Nucleus accumbens (tissue), 56 donors: ENCODE data around the gene C6orf15.

Experiments used
- DNase-seq, 56 donors: peaks; one replicate each; lab custom pipeline; 2025; lab: John Stamatoyannopoulos, UW

The C6orf15 gene

DNA sequence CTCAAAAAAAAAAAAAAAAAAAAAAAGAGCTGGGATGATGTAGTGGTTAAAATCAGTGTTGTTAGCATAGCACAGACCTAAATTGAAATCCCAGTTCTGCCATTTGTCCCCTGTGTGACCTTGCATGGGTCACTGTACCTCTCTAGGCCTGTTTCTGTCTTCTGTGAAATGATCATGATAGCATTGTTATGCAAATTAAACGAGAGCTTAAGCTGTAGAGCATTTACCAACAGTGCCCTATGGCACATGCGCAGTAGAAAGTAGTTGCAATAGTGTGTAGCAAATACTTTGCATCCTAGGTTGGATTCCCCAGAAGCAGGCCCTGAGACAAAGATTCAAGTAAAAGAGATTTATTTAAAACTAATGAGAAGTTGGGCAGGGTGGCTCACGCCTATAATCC, 19.2 kb upstream of the C6orf15 start:
- no peak for DNase-seq

DNA sequence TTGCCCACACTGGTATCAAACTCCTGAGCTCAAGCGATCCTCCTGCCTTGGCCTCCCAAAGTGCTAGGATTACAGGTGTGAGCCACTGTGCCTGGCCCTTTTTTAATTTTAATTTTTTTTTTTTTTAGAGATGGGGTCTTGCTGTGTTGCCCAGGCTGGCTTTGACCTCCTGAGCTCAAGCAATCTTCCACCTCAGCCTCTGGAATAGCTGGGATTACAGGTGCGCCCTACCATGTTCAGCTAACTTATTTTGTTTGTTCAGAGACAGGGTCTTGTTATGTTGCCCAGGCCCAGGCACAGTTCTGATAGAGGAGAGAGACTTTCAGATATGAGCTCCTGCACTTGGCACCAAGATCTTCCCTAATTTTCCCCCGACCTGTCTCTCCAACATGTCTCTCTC, 18.4 kb upstream of the C6orf15 start:
- no peak for DNase-seq

DNA sequence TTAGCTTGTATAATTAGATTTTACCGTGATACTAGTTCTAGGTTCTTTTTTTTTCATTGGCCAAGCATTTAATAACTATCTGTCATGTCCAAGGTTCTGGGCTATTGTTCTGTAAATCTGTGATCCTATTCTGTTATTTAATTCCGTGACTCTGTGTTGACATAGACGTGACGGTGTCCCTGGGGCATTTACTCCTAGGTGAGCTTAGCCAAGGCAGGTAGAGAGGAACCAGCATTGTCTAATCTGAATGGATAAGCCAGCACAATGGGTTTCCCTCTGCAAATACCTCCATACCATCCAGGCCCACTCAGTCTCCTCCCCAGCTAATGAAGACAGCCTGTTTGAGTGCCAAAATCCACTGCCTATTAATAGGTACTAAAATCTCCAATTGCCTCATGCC, 16.8 kb upstream of the C6orf15 start:
- no peak for DNase-seq

DNA sequence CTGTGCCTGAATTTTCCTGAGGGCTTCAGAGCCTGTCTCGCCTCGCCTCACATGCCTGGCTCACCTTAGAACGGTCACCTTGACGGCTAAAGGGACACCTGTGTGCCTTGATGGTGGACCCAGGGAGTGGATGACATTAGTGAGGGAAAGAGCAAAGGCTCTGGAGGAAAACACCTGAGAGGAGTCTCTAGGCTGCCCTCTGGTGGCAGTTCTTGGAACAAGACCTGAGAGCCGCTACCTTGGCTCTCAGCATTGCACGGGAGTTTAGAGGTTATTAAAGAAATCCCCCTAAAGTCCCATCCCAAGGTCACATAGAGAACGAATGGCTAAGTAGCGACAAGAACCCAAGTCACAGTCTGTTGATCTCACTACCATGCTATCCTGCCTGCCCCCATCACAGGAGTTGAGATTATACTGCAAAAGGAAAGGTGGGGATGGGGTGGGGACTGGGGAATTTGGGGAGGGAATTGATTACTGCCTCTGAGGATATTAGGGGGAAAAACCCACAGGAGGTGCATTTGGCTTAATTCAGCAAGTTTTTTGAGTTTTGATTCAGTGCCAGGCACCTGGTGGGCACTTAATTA, 15.8 kb upstream of the C6orf15 start:
- peak in 37 of 56 donors; percentile 2 to 81 (median 12) for DNase-seq

DNA sequence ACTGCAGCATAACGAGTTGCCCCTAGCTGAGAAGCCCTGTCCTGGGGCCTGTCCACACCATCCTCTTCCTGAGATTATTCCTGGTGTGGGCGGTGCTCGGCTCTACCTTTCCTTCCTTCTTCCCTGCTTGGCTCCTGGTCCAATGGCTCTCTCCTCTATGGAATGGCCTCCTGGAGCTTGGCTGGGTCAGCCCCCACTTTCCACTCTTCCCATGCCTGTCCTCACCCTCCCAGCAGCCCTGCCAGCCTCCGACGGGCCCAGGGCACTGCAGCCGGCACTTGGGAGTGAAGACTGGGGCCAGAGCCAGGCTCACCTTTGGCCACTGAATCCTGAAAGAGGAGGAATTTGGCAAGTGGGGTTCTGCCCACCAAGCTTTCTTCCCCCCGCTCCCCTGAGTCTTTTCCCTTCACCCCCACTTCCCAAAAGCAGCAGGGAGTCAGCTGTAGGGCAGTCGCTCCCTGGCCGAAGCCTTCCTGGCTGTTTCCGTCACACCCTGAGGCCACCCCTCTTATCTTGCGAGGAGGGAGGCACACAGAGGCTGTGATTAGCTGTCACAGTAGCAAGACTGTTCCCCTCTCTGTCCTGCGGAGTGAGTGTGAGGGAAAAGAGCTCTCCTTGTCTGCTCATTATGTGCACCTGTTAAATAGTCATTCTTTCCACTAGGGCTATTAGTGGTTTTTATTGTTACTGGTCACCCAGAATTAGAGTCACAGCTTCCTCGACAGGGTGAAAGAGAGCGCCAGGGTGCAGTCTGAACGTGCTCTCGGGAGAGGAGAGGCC, 14.2 kb upstream of the C6orf15 start:
- no peak for DNase-seq

DNA sequence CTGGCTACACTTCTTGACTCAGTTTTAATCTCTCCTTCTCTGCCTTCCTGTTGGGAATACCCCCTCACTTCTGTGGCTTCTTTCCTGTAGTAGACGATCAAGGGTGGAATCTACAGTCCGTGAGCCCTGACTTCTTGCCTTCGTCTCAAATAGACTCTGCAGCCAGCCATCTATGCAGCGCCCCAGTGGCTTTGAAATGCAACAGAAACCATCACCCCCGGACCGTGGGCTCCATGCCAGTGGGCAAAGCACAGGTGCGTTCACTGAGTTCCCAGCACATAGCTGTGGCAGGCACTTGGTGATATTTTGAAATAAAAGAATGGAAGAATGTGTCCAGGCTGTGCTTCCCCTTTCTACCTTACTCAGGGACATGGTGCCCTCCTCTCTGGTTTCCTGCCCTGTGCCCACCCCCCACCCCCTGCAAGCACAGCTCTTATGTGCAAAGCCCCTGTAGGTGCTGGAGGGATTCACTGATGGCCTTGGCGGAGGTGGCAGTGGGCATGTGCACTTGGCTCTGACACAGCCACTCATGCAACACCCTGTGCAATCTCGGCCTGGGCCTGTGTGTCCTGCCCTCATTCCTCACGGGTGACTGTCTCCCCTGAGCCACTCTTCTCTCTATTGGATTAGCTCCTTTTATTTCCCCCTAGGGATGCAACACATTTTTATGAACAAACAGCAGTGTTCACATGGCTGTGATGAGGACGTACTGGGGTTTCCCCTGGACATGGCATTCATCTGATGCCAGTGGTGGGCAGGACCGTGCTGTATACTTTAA, 13.4 kb upstream of the C6orf15 start:
- DNase-seq: no peak

DNA sequence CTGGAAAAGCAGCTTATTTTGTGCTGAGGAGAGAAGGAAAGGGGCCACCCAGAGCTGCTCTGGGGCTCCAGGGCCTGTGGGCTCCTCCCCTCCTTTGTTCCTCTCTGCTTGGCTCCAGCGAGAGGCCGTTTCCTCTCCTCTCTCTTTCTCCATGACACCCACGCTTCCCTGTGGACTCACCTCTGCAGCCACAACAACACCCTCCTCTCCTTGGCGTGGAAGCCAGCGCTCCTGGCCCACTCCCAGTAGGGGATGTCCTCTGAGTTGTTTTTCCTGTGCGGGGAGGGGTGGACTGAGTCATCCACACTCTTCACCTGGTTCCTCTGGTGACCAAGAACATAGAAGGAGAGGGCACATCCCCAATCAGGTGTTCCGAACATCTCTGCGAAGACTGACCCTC, 12.8 kb upstream of the C6orf15 start:
- DNase-seq: no peak

DNA sequence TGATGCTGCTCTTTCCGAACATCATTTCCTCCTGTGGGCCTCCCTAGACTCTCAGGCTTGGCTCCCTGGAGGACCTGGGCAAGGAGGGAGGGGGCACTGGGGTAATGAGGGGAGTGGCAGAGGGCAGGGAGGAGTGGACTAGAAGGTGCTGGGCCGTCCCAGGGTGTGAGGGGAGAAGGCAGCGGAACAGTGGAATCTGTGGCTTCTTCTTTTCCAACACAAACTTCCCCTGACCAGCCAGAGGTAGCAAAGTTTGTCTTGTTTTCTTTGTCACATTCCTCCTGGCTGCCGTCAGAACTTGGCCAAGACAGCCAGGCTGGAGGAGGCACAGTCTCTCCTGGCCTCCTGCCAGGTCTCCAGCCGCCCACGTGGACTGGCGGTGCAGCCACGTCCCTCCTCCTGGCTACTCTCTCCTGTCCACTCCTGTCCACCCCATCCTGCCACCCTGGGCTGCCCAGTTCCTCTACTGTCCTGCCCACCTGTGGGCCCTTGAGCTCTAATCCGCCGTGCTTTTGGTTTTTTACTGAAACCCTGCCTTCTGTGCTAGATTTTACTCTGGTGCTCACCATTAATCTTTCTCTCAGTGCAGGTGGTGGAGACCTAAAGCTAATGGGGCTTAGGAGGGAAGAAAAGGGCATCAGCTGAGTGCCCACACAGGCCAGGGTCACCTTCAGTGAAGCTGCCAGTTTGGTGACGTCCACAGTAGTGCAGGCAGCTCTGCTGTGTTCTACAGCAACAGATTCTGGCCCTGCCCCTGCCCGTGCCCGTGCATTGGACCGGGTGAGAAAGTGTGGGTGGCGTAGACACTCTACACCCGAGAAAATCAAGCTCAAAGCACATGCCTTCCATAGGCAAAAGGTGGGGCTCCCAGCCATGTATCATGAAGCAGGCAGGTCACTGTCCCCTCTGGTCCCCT, 10.7 kb upstream of the C6orf15 start:
- DNase-seq: peak in 33 of 56 donors; percentile 5 to 64 (median 25)

DNA sequence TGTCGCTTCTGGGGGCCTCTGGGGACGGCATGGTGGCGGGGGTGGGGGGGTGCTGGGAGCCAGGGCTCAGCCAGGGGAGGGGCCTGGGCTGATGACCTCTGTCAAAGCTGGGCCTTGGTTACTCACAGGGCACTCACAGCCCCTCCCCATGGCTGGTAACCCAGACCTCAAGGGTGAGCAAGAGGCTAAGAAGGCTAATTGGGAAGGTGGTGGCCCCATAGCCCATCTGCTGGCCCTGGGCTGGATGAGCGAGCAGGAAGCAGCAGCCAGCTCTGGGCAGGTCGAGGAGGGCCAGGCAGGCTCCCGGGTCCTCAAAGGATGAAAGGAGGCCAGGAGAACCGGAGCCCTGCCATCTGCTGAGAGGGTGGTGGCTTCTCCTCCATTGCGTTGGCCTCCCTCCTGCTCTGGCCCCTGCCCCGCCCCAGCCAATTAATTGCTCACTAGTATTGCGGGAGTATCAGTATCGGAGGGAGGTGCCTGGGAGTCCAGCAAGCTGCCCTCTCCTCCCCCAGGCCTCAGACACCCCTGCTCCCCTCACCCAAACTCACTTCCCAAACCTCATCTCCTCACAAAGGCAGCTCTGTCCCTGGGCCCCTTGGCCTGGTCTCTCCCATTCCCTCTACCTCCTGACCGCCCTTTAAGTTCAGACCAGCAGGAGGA, 8.9 kb upstream of the C6orf15 start:
- DNase-seq: no peak

DNA sequence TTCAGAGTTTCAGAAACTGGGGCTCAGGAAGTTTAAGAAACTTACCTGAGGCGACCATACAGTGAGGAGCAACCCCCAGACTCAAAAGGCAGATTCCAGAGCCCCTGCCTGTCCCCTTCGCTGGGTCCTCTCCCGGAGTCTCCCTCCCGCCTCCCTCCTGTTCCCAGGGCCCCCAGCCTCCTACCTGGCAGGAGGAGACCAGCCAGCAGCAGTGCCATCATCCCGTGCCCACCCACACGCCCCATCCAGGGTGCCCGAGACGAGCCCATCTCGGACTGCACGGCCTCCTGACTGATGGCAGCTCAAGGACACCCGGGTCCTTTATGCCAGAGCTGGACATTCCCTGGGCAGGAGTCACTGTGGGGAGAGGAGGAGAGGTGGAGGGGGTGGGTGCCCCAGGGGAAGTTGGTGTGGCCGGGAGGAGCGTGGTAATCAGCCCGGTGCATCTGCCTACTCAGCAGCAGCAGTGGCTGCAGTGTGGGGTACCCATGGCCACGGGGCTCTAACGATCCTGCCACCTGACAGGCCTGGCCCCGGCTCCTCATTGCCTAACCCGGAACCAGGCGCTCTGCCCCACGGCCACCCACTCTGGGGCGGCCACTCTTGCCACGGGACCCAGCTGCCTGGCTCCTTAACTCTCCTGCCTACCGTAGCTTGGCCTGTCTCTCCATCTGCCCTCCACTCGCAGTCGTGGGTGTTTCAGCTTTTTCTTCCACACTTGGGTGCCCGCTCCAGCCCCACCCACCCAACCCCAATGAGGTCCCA, 8.0 kb upstream of the C6orf15 start, which contains the start of gene CDSN:
Gene CDSN, minus strand, starts transcription at position 296 of the 765 bp plus-strand sequence. Its CDS starts 27 bp downstream, at position 269.
- no peak for DNase-seq

DNA sequence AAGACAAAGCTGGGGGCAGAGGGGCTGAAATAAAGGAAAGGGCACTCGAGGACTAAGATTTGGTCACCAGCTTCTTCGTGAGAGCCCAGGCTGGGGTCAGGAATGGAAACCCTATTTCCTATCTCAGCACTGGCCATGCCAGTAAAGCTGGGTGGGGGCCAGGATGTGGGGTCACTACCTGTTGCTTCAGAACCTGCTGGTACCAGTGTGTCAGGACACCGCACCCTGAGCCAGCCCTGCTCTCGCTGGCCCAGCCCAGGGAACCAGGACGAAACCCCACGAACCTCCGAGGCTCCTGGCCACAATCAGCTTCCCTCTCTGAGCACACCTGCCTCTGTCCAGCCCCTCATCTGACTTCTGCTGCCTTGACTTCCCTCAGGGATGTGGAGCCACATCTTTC, 5.8 kb upstream of the C6orf15 start:
- no peak for DNase-seq

DNA sequence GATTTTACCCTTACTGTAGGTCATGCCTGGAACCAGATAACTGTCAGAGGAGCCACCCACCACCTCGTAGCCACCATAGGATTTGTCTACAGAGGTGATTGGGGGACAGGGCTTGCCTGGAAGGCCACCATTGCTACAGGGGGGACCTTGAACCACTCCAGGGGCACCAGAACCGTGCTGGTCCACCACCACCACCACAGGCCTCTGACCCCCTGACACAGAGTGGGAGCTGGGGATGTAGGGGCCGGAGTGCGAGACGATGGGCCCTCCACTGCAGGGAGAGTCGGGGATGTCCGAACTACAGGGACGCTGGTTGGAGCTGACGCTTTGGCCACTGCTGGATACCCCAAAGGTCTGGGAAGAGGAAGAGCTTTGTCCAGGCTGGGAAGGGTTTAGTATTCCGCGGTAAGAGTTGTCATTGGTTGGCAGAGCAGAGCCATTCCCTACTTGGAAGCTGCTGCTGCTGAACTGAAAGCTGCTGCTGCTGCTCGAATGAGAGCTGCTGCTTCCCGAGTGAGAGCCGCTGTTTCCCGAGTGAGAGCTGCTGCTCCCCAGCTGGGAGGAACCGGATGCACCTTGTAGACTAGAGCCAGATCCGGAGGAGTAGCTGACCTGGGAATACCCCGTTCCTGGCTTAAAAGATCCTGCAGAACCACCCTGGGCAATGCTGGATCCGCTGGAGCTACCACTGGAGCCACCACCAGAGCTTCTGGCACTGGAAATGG, 4.4 kb upstream of the C6orf15 start:
- no peak for DNase-seq

DNA sequence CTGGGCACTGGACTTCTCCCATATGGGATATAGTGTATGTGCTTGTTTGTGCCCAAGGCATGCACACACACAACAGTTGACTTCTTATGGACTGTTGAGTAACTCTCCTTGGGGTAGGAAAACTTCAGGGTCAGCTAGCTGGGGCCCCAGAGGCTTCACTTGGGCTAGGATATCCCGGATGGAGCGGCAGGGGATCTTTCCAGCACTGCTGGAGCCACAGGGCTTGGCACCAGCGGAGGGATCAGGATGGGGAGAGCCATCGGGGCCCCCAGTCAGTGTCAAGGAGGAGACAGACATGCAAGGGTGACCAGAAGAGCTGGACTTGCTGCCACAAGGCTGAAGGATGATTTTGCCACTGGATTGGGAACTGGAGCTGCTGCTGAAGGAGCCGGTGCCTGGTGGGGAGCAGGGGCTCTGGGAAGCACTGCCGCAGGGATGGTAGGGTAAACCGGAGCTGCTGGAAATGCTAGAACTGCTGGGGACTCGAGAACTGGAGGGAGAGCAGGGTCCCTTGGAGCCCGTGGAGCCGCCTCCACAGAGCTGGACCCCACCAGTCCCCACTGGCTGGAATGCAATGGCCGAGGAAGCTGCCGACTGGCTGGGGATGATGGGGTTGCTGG, 3.7 kb upstream of the C6orf15 start:
- DNase-seq: no peak

DNA sequence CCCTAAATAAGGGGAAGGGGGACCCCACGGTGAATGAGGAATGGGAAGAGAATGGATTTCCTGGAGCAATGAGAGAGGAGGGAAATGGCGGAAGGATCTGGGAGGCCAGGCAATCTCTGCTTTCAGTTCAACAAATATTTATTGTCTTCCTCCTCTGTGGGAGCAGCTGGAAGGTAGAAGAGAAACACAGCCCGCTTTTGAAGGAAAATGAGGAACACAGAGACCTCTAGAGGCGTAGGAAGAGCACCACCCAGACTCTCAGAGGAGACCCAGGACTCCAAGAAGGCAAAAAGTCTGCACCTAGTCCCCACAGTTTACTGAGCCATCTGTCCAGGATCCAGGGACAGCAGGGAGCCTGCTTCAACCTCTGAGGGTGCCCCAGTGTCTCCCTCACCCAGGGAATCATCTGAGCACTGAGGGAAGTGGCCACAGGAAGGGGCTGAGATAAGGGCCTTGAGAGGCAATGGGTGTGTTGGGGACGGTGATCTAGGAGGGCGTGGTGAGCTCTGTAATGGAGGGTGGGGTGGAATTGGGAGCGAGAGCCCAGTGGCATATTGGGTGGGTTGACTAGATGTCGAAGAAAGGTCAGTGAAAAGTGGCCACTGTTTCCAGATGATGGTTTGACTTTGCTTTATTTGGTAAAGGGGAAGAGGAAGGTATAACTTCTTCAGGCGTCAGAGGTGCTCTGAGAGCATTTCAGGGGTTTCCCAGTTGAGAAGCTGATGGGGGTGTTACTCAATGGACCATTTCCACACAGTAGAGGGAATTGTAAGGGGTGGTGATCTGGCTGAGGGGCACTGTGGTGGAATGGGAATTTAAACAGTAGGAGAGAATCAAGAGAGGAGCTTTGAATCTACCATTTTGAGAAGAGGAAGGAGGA, 2.8 kb upstream of the C6orf15 start:
- peak in 2 of 56 donors; percentile 5 to 6 for DNase-seq

DNA sequence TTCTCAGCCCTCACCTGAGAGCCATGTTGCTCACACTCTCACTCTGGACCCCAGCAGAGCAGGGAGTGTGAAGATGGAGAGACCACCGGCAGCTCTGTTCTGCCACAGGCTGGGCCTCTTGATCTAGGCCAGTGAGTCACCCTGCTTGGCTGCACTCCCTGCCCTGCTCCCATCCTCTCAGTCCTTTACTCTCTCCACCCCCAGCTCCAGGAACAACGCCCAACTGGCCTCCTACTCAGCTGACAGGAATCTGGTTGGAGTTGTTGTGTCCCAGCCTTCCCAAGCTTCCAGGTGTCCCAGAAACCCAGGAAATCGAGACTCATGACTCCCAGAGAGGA, 2.1 kb upstream of the C6orf15 start, which contains the start of gene PSORS1C1:
Gene PSORS1C1, plus strand, starts transcription at position 260 of the 338 bp plus-strand sequence. CDS start 14,833 bp downstream, outside the sequence.
- peak in 17 of 56 donors; percentile 3 to 56 (median 18) for DNase-seq

DNA sequence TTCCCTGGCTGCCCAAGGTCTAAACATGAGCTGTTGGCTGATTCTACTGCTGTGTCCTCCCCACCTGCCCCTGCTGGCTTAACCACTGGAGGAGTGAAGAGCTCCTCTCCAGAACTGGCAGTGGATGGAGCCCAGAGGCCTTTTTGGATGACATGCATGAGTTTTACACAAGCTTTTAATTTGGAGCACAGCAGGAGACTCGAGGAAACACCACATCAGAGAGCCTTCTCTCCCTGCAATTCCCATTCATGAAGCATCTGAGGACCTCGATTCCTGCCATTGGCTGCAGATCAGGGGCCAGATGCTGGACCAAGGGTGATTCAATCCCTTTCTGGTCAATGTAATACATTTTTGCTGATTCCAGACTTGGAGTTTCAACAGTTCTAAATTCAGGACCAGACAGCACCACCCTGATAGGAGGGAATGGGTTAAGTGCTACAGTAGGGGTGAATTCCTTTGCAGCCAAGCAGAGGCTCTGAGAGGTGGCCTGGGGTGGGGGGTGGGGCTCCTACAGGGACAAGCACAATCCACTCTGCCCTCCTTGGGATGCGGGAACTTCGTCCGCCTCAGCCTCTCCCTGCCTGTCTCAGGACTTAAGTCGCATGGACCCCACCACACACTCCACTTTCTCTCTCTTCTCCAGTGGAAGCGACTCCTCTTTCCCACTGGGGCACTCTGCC, 1.6 kb upstream of the C6orf15 start:
- DNase-seq: no peak
